GDM1 (cell line): ENCODE data around the gene ESM1.
"Not testable (repeated sequence)": the region's sequence is repeated elsewhere in the genome, so short reads cannot be mapped to it uniquely, and the experiment has no call there.

Experiments used
- DNase-seq: peaks from one replicate; lab custom pipeline; 2025; lab: John Stamatoyannopoulos, UW

The ESM1 gene

GRCh38 chr5:54985301-54986268 is at the start of gene ESM1:
Gene ESM1, minus strand, starts transcription at chr5:54985593. Its CDS starts 76 bp downstream, at chr5:54985517.
- DNase-seq, result no peak

- no peak for DNase-seq
Measured at GRCh38 chr5:55033568-55033967, 48.2 kb upstream of the ESM1 start.

GRCh38 chr5:55031492-55031891 is 46.1 kb upstream of the ESM1 start:
- DNase-seq, result no peak

GRCh38 chr5:55030676-55031369 is 45.4 kb upstream of the ESM1 start:
- no peak for DNase-seq

GRCh38 chr5:55030220-55030619 is 44.8 kb upstream of the ESM1 start:
- no peak for DNase-seq

- no peak for DNase-seq
Measured at GRCh38 chr5:55027595-55027994, 42.2 kb upstream of the ESM1 start.

GRCh38 chr5:55022450-55022849 is 37.1 kb upstream of the ESM1 start:
- no peak for DNase-seq

GRCh38 chr5:55021821-55022220 is 36.4 kb upstream of the ESM1 start:
- DNase-seq, result no peak

GRCh38 chr5:55021410-55021809 is 36.0 kb upstream of the ESM1 start:
- no peak for DNase-seq

- not testable (repeated sequence) for DNase-seq
Measured at GRCh38 chr5:55010149-55010548, 24.8 kb upstream of the ESM1 start.

GRCh38 chr5:55004729-55005128 is 19.3 kb upstream of the ESM1 start:
- no peak for DNase-seq

GRCh38 chr5:55003432-55004065 is 18.2 kb upstream of the ESM1 start:
- DNase-seq, result no peak

GRCh38 chr5:55002166-55002565 is 16.8 kb upstream of the ESM1 start:
- not testable (repeated sequence) for DNase-seq

GRCh38 chr5:54997081-54997480 is 11.7 kb upstream of the ESM1 start:
- no peak for DNase-seq

- DNase-seq, result no peak
Measured at GRCh38 chr5:54996466-54996865, 11.1 kb upstream of the ESM1 start.

GRCh38 chr5:54995168-54995567 is 9.8 kb upstream of the ESM1 start:
- DNase-seq, result no peak

GRCh38 chr5:54994628-54995027 is 9.2 kb upstream of the ESM1 start:
- no peak for DNase-seq

GRCh38 chr5:54993318-54993717 is 7.9 kb upstream of the ESM1 start:
- no peak for DNase-seq

- no peak for DNase-seq
Measured at GRCh38 chr5:54991416-54991815, 6.0 kb upstream of the ESM1 start.

GRCh38 chr5:54990841-54991258 is 5.5 kb upstream of the ESM1 start:
- DNase-seq, result no peak

GRCh38 chr5:54988817-54989216 is 3.4 kb upstream of the ESM1 start:
- no peak for DNase-seq

- no peak for DNase-seq
Measured at GRCh38 chr5:54988218-54988617, 2.8 kb upstream of the ESM1 start.

- DNase-seq, result no peak
Measured at GRCh38 chr5:54986269-54986654, 869 bp upstream of the ESM1 start.
